ENCODE results near the gene PCOLCE2. TPM values are rescaled to one million over a fixed set of nuclear protein-coding genes. Genes with fewer than 3 reads are reported as not detected.

The PCOLCE2 gene
- total and polyA plus RNA-seq, 2 of the 8 experiments (the other 6 are each of a cell fraction or from before 2014, with no cell fraction given), result 11.1 to 12.6 TPM

DNA sequence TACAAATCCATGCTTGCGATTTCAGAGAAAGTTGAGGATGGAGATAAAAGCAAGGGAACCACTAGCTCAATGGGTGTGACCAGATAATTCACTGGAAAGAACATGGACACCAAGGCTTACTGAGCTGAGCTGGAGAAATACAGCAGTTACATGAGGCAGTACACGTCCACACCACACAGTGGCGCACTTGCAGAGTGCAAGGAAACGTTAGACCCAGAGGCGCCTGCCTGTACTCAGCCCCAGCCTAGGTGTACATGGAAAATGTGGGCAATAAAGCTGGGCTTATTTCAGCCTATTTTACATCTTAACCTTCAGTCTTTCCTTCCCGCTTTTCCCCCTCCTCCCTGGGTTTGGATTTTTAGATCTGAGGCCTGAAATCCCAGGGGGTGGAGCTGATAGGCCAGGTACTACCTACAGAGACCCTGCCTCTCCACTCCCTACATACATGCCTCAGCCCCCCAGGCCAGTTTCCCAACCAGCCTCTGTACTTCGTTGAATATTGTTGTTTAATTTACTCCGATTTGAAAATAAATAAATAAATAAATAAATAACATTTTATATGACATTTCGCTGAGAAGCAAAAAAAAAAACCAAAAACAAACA is 60.1 kb downstream of the PCOLCE2 start:
- Histone ChIP-seq H2BK20ac (ENCODE audit: low read length) (no peak overlapping the region), H3K36me3 (ENCODE audit: control insufficient read depth in 2 of 4, insufficient read depth in 4 of 4, low read length in 3 of 4) (no peaks in the 10 kb centered on the region), H3K23me2 (ENCODE audit: low read depth, low read length) (no peaks in the 10 kb centered on the region), H3K4me3 (ENCODE audit: extremely low read depth in 1 of 4, insufficient read depth in 2 of 4, low read depth in 3 of 4, low read length in 4 of 4) (no peak overlapping the region), H2BK15ac (ENCODE audit: low read length) (no peak overlapping the region), H4K8ac (ENCODE audit: extremely low read depth, insufficient read depth, low read length) (no peak overlapping the region), H3K79me1 (ENCODE audit: low read depth, low read length) (no peaks in the 10 kb centered on the region), H4K91ac (replicated peaks; ENCODE audit: insufficient read length, low read length) (no peak overlapping the region), H2BK5ac (ENCODE audit: low read depth, low read length) (no peak overlapping the region), H3K27me3 (replicated peaks in 1 of 4; ENCODE audit: control insufficient read depth in 3 of 4, extremely low read depth in 1 of 4, insufficient read depth in 3 of 4, low read length in 3 of 4) (no peaks in the 10 kb centered on the region), H4K5ac (ENCODE audit: insufficient read length, low read depth, low read length) (no peak overlapping the region), H3K4me2 (ENCODE audit: insufficient read depth in 1 of 2, low read depth in 2 of 2, low read length in 2 of 2) (no peak overlapping the region), H3K9ac (replicated peaks in 1 of 4; ENCODE audit: extremely low read depth in 1 of 4, low read depth in 3 of 4, low read length in 3 of 4) (no peak overlapping the region), H4K20me1 (replicated peaks in 1 of 2; ENCODE audit: control insufficient read depth in 1 of 2, insufficient read depth in 2 of 2, low read length in 2 of 2) (no peaks in the 10 kb centered on the region), H2BK12ac (ENCODE audit: low read depth, low read length) (no peak overlapping the region), H3K23ac (ENCODE audit: insufficient read length) (no peak overlapping the region), H2AFZ (ENCODE audit: low read length) (no peak overlapping the region), H2BK120ac (replicated peaks; ENCODE audit: low read depth, low read length) (no peak overlapping the region), H3K14ac (ENCODE audit: insufficient read length) (no peak overlapping the region), H3K27ac (ENCODE audit: low read depth, low read length) (no peak overlapping the region), H3K79me2 (ENCODE audit: control insufficient read depth in 1 of 2, insufficient read depth in 2 of 2, low read length in 2 of 2) (no peaks in the 10 kb centered on the region), H3K4ac (replicated peaks; ENCODE audit: insufficient read length, low read depth, low read length) (no peak overlapping the region), H3K4me1 (replicated peaks in 1 of 4; ENCODE audit: control insufficient read depth in 3 of 4, insufficient read depth in 4 of 4, low read length in 3 of 4) (no peaks in the 10 kb centered on the region), H3K18ac (ENCODE audit: extremely low read depth, low read length) (no peak overlapping the region), H3K56ac (replicated peaks; ENCODE audit: insufficient read length, low read depth, low read length) (no peak overlapping the region), H3K9me3 (ENCODE audit: insufficient read depth in 2 of 2, low read depth in 1 of 2, low read length in 1 of 2) (no peaks in the 10 kb centered on the region), H2AK5ac (ENCODE audit: low read depth, low read length) (no peak overlapping the region)
- ChIA-PET CTCF (ENCODE audit: partially characterized antibody) (interaction anchor here (0.6 to 7.0 kb wide), 76 partner anchors 7 to 321 kb away, joined by 3 to 122 read pairs (median 5); partner anchors contain the start of genes PCOLCE2 and U2SURP), POLR2A (ENCODE audit: partially characterized antibody) (interaction anchor here (1.1 to 1.2 kb wide), 2 partner anchors 59 to 172 kb away, joined by 3 to 4 read pairs; partner anchors contain the start of gene U2SURP)
- 18% methylated on average over 9 of the region's 9 CpGs; no CpG with 5 or more reads in 1 of the 2 experiments for WGBS, 2 experiments (ENCODE audit: extremely low coverage in 1 of 2, insufficient coverage in 1 of 2, insufficient read length in 1 of 2, insufficient replicate concordance in 2 of 2, low coverage in 1 of 2, low lambda C conversion rate in 2 of 2, missing lambda C conversion rate in 1 of 2)
- FAIRE-seq, result peak; percentile 95
- peak; percentile 47 to 92 for DNase-seq (ENCODE audit: low read depth in 1 of 2, low spot score in 2 of 2)
- no peak for TF ChIP-seq TBP (IDR thresholded peaks at IDR 0.05; ENCODE audit: low read depth, low read length)
- TF ChIP-seq YY1 (IDR thresholded peaks at IDR 0.05; ENCODE audit: low read depth, low read length), result 0 out of 2 replicates have a peak, but pooled peaks have one; percentile 10
- TF ChIP-seq RAD21 (IDR thresholded peaks at IDR 0.05 in 1 of 2, conservative IDR thresholded peaks at IDR 0.05 in 1 of 2; ENCODE audit: low read depth in 2 of 2, low read length in 2 of 2), result peak; percentile 97
- TF ChIP-seq TAF7 (optimal IDR thresholded peaks at IDR 0.05; ENCODE audit: borderline replicate concordance, low read depth, low read length), result no peak
- TF ChIP-seq PHF8 (conservative IDR thresholded peaks at IDR 0.05; ENCODE audit: low read depth, low read length), result no peak
- TF ChIP-seq, protein P1, sequence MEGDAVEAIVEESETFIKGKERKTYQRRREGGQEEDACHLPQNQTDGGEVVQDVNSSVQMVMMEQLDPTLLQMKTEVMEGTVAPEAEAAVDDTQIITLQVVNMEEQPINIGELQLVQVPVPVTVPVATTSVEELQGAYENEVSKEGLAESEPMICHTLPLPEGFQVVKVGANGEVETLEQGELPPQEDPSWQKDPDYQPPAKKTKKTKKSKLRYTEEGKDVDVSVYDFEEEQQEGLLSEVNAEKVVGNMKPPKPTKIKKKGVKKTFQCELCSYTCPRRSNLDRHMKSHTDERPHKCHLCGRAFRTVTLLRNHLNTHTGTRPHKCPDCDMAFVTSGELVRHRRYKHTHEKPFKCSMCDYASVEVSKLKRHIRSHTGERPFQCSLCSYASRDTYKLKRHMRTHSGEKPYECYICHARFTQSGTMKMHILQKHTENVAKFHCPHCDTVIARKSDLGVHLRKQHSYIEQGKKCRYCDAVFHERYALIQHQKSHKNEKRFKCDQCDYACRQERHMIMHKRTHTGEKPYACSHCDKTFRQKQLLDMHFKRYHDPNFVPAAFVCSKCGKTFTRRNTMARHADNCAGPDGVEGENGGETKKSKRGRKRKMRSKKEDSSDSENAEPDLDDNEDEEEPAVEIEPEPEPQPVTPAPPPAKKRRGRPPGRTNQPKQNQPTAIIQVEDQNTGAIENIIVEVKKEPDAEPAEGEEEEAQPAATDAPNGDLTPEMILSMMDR (IDR thresholded peaks at IDR 0.05; ENCODE audit: control extremely low read depth in 1 of 3, insufficient read depth in 1 of 3, low read depth in 1 of 3, low read length in 3 of 3), result peak; percentile 95 to 99 (median 97)
- TF ChIP-seq MAFK (IDR thresholded peaks at IDR 0.05; ENCODE audit: low read depth, low read length), result no peak
- TF ChIP-seq, protein P2, sequence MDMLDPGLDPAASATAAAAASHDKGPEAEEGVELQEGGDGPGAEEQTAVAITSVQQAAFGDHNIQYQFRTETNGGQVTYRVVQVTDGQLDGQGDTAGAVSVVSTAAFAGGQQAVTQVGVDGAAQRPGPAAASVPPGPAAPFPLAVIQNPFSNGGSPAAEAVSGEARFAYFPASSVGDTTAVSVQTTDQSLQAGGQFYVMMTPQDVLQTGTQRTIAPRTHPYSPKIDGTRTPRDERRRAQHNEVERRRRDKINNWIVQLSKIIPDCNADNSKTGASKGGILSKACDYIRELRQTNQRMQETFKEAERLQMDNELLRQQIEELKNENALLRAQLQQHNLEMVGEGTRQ (IDR thresholded peaks at IDR 0.05; ENCODE audit: low read length), result no peak
- TF ChIP-seq BACH1 (IDR thresholded peaks at IDR 0.05; ENCODE audit: low read length), result peak; percentile 74

Data from H1 (cell line).